ENCODE measurements around the gene BICC1. TPM values are rescaled to one million over a fixed set of nuclear protein-coding genes. Genes with fewer than 3 reads are reported as not detected.

Gene BICC1
- total RNA-seq, 1 donor = 210 TPM

GRCh38 chr10:58516119-58516518, 3.4 kb downstream of the BICC1 start:
- TF ChIP-seq, protein P1, sequence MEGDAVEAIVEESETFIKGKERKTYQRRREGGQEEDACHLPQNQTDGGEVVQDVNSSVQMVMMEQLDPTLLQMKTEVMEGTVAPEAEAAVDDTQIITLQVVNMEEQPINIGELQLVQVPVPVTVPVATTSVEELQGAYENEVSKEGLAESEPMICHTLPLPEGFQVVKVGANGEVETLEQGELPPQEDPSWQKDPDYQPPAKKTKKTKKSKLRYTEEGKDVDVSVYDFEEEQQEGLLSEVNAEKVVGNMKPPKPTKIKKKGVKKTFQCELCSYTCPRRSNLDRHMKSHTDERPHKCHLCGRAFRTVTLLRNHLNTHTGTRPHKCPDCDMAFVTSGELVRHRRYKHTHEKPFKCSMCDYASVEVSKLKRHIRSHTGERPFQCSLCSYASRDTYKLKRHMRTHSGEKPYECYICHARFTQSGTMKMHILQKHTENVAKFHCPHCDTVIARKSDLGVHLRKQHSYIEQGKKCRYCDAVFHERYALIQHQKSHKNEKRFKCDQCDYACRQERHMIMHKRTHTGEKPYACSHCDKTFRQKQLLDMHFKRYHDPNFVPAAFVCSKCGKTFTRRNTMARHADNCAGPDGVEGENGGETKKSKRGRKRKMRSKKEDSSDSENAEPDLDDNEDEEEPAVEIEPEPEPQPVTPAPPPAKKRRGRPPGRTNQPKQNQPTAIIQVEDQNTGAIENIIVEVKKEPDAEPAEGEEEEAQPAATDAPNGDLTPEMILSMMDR (IDR thresholded peaks at IDR 0.05; ENCODE audit: extremely low read depth, low read depth, low read length) = no peak
- Histone ChIP-seq H3K4me2 (ENCODE audit: insufficient read depth, low read length) (peak overlapping the region; percentile 80), H3K4me3 (ENCODE audit: insufficient read depth, low read length) (peak overlapping the region; percentile 90)

GRCh38 chr10:58516671-58517070, 4.0 kb downstream of the BICC1 start:
- no peak for DNase-seq (ENCODE audit: insufficient read length, low spot score, missing footprints)
- peak overlapping the region; percentile 80 for H3K4me2 ChIP-seq (ENCODE audit: insufficient read depth, low read length)
- H3K4me1 ChIP-seq (ENCODE audit: insufficient read depth, low read length) = peaks cover 47% of the 10 kb centered on the region
- no peaks in the 10 kb centered on the region for H3K36me3 ChIP-seq (ENCODE audit: insufficient read depth, low read length)
- peaks cover 41% of the 10 kb centered on the region for H4K20me1 ChIP-seq (ENCODE audit: insufficient read depth, low read length)
- no peak overlapping the region for H3K27ac ChIP-seq (ENCODE audit: low read depth, low read length)
- H3K9me3 ChIP-seq (ENCODE audit: low read depth, low read length) = no peaks in the 10 kb centered on the region
- H2AFZ ChIP-seq (ENCODE audit: low read length) = no peak overlapping the region
- H3K27me3 ChIP-seq (ENCODE audit: insufficient read depth, low read length) = no peaks in the 10 kb centered on the region
- H3K79me2 ChIP-seq (ENCODE audit: insufficient read depth, low read length) = peaks cover 87% of the 10 kb centered on the region
- TF ChIP-seq, protein P1 (IDR thresholded peaks at IDR 0.05; ENCODE audit: extremely low read depth, low read depth, low read length) = no peak
- H3K4me3 ChIP-seq (ENCODE audit: insufficient read depth, low read length) = no peak overlapping the region

More at GRCh38 chr10:58516119-58516518, 3.4 kb downstream of the BICC1 start:
- H2AFZ ChIP-seq (ENCODE audit: low read length) = no peak overlapping the region
- peaks cover 36% of the 10 kb centered on the region for H4K20me1 ChIP-seq (ENCODE audit: insufficient read depth, low read length)
- H3K36me3 ChIP-seq (ENCODE audit: insufficient read depth, low read length) = no peaks in the 10 kb centered on the region
- H3K79me2 ChIP-seq (ENCODE audit: insufficient read depth, low read length) = peaks cover 81% of the 10 kb centered on the region
- DNase-seq (ENCODE audit: insufficient read length, low spot score, missing footprints) = no peak
- no peaks in the 10 kb centered on the region for H3K9me3 ChIP-seq (ENCODE audit: low read depth, low read length)
- no peaks in the 10 kb centered on the region for H3K27me3 ChIP-seq (ENCODE audit: insufficient read depth, low read length)
- H3K4me1 ChIP-seq (ENCODE audit: insufficient read depth, low read length) = peaks cover 51% of the 10 kb centered on the region
- peak overlapping the region; percentile 88 for H3K27ac ChIP-seq (ENCODE audit: low read depth, low read length)

DNA sequence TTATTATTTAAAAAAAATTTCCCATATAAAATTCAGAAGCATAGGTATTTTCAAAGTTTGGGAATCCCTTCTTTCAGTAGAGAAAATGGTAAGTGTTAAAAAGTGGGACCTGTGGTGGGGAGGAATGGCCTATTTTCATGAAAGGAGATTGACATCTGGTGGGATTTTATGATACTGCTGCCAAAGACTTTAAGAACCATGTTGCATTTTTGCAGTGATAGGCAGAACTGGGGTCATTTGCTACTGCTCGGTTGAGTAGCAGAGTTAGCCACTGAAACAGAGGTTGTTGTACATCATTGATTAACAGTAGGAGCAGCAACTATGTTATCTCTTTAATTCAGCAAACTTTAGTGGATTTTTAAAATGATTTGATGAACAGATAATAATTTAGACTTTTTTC, 4.4 kb downstream of the BICC1 start:
- Histone ChIP-seq H3K4me3 (ENCODE audit: insufficient read depth, low read length) (peak overlapping the region; percentile 41), H3K27ac (ENCODE audit: low read depth, low read length) (no peak overlapping the region), H3K9me3 (ENCODE audit: low read depth, low read length) (no peaks in the 10 kb centered on the region), H3K4me1 (ENCODE audit: insufficient read depth, low read length) (peaks cover 43% of the 10 kb centered on the region), H2AFZ (ENCODE audit: low read length) (no peak overlapping the region), H3K79me2 (ENCODE audit: insufficient read depth, low read length) (peaks cover 91% of the 10 kb centered on the region), H4K20me1 (ENCODE audit: insufficient read depth, low read length) (peaks cover 45% of the 10 kb centered on the region), H3K4me2 (ENCODE audit: insufficient read depth, low read length) (peak overlapping the region; percentile 80), H3K27me3 (ENCODE audit: insufficient read depth, low read length) (no peaks in the 10 kb centered on the region), H3K36me3 (ENCODE audit: insufficient read depth, low read length) (no peaks in the 10 kb centered on the region)
- no peak for DNase-seq (ENCODE audit: insufficient read length, low spot score, missing footprints)
- TF ChIP-seq, protein P1 (IDR thresholded peaks at IDR 0.05; ENCODE audit: extremely low read depth, low read depth, low read length) = no peak

GRCh38 chr10:58517491-58518355, 5.1 kb downstream of the BICC1 start:
- H4K20me1 ChIP-seq (ENCODE audit: insufficient read depth, low read length) = peaks cover 45% of the 10 kb centered on the region
- no peaks in the 10 kb centered on the region for H3K36me3 ChIP-seq (ENCODE audit: insufficient read depth, low read length)
- peak overlapping the region; percentile 41 for H3K4me3 ChIP-seq (ENCODE audit: insufficient read depth, low read length)
- H3K79me2 ChIP-seq (ENCODE audit: insufficient read depth, low read length) = peaks cover 91% of the 10 kb centered on the region
- H3K27ac ChIP-seq (ENCODE audit: low read depth, low read length) = no peak overlapping the region
- peaks cover 42% of the 10 kb centered on the region for H3K4me1 ChIP-seq (ENCODE audit: insufficient read depth, low read length)
- peak overlapping the region; percentile 80 for H3K4me2 ChIP-seq (ENCODE audit: insufficient read depth, low read length)
- TF ChIP-seq, protein P1 (IDR thresholded peaks at IDR 0.05; ENCODE audit: extremely low read depth, low read depth, low read length) = no peak
- no peaks in the 10 kb centered on the region for H3K27me3 ChIP-seq (ENCODE audit: insufficient read depth, low read length)
- H3K9me3 ChIP-seq (ENCODE audit: low read depth, low read length) = no peaks in the 10 kb centered on the region
- H2AFZ ChIP-seq (ENCODE audit: low read length) = no peak overlapping the region
- no peak for DNase-seq (ENCODE audit: insufficient read length, low spot score, missing footprints)

Measured in osteoblast (primary cell).